HG03469 (cell line): ENCODE data around the gene TBL1X.

Source experiments
- ATAC-seq: cut with Tn5 transposase; IDR thresholded peaks from one replicate; pipeline ENCODE4 v1.9.1; 2021; ENCODE audit warnings: mild to moderate bottlenecking, moderate library complexity, moderate number of reproducible peaks; ENCODE audit not compliant: unreplicated experiment

The TBL1X gene

GRCh38 chrX:9656277-9656676 is 191.4 kb downstream of the TBL1X start:
- no peak for ATAC-seq

GRCh38 chrX:9656871-9657270 is 192.0 kb downstream of the TBL1X start:
- ATAC-seq: no peak

- no peak for ATAC-seq
These were observed 192.9 kb downstream of the TBL1X start for GRCh38 chrX:9657590-9658256.

GRCh38 chrX:9658409-9658808 is 193.6 kb downstream of the TBL1X start:
- no peak for ATAC-seq

GRCh38 chrX:9659571-9660195 is 194.8 kb downstream of the TBL1X start:
- no peak for ATAC-seq

- ATAC-seq: no peak
These were observed 197.3 kb downstream of the TBL1X start for GRCh38 chrX:9662148-9662547.

GRCh38 chrX:9663216-9663615 is 198.4 kb downstream of the TBL1X start:
- no peak for ATAC-seq

GRCh38 chrX:9664224-9664623 is 199.4 kb downstream of the TBL1X start:
- ATAC-seq: no peak

GRCh38 chrX:9665113-9665512 is 200.3 kb downstream of the TBL1X start:
- no peak for ATAC-seq

GRCh38 chrX:9668537-9668936 is 203.7 kb downstream of the TBL1X start:
- ATAC-seq: no peak

- ATAC-seq: no peak
These were observed 205.4 kb downstream of the TBL1X start for GRCh38 chrX:9670136-9670814.

- ATAC-seq: peak; percentile 58
These were observed 207.1 kb downstream of the TBL1X start for GRCh38 chrX:9671998-9672397.

GRCh38 chrX:9676306-9676705 is 211.4 kb downstream of the TBL1X start:
- ATAC-seq: no peak

- no peak for ATAC-seq
These were observed 211.9 kb downstream of the TBL1X start for GRCh38 chrX:9676738-9677097.

GRCh38 chrX:9677098-9677739 is 212.4 kb downstream of the TBL1X start:
- ATAC-seq: peak; percentile 99

GRCh38 chrX:9678215-9678965 is 213.5 kb downstream of the TBL1X start:
- no peak for ATAC-seq

GRCh38 chrX:9681011-9681410 is 216.2 kb downstream of the TBL1X start:
- ATAC-seq: no peak

GRCh38 chrX:9681422-9681821 is 216.6 kb downstream of the TBL1X start:
- no peak for ATAC-seq

GRCh38 chrX:9682456-9682855 is 217.6 kb downstream of the TBL1X start:
- no peak for ATAC-seq

GRCh38 chrX:9682861-9683260 is 218.0 kb downstream of the TBL1X start:
- no peak for ATAC-seq

- no peak for ATAC-seq
These were observed 218.5 kb downstream of the TBL1X start for GRCh38 chrX:9683350-9683749.
